HG03064 (cell line): Measurements from ENCODE around the gene S100PBP.

Source experiments
- ATAC-seq: cut with Tn5 transposase; IDR thresholded peaks from one replicate; pipeline ENCODE4 v1.9.1; 2021; ENCODE audit warnings: low read depth; ENCODE audit not compliant: unreplicated experiment

Gene S100PBP

GRCh38 chr1:32884726-32885125 is 67.3 kb downstream of the S100PBP start:
- no peak for ATAC-seq

DNA sequence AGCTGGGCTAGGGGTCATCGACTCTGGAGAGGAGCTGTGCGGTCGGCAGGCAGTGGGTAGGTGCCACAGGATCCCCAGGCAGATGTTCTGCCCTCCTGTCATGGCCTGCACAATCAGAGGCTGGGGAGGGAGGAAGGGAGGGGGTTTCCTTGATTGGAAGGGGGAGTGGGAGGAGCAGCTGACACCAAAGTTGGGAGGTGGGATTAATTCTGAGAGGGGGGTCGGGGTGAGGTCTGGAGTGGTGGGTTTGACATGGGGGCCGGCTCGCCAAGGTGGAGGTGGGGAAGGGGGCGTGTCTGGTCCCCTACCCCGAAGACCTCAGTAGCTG is 68.2 kb downstream of the S100PBP start:
- no peak for ATAC-seq

DNA sequence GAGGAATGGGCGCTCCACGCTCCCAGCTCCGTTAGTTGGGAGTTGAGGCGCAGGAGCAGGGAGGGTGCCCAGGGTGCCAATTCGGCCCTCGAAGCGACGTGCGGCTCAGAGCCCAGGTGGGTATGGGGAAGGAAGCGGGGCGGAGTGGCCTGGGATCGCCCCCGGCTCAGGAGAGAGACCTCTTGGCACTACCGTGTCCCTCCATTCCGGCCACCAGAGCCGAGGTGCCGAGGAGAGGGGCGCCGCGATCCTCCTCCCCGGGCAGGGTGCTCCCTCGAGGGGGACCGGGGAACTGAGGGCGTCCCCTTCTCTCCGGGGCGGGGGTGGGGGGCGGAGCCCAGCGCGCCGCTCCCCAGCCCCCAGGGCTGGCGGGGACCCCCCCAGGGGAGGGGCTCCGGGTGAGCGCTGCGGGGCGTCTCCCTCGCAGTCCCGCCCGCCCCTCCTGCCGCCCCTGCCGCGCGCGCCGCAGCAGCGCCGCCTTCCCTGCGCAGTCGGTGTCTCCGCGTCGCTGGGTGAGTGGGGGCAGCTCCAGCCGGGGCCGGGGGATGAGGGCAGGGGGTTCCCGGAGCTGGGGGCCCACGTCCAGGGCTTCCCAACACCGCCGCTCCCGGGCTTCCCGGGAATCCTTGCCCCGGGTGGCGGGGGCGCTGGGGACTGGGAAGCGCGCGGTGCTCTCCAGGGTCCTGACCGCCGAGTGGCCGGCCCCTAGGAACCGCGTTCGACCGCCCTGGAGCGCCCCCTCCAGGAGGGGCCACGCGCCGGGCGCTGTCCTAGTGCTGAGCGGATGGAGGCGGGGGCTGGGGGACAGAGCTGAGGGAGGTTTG is 68.8 kb downstream of the S100PBP start, which contains the start of gene HPCA:
Gene HPCA (plus strand): TSS at position 488 of the 824 bp plus-strand sequence. CDS start 2,408 bp downstream, outside the sequence.
- ATAC-seq = no peak

- ATAC-seq = no peak
These were observed 69.5 kb downstream of the S100PBP start for GRCh38 chr1:32886828-32887414.

- ATAC-seq = no peak
These were observed 70.2 kb downstream of the S100PBP start for GRCh38 chr1:32887623-32888022.

DNA sequence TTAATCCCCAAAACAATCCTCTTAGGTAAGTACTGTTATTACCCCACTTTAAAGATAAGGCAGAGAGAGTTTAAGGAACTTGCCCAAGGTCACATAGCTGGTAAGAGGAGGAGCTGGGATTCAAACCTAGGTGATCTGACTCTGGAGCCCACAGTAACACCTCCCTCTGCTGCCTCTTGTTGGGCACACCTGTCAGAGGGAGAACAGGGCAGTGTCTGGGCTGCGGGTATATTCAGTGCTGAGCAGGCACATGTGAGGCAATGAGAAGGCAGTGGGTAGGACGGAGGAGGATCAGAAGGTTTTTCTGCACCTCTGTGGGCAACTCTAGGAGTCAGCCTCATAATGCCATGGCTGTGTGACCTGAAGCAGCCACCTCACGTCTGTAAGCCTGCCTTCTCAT is 70.7 kb downstream of the S100PBP start:
- no peak for ATAC-seq

- no peak for ATAC-seq
These were observed 71.4 kb downstream of the S100PBP start for GRCh38 chr1:32888677-32889420.

DNA sequence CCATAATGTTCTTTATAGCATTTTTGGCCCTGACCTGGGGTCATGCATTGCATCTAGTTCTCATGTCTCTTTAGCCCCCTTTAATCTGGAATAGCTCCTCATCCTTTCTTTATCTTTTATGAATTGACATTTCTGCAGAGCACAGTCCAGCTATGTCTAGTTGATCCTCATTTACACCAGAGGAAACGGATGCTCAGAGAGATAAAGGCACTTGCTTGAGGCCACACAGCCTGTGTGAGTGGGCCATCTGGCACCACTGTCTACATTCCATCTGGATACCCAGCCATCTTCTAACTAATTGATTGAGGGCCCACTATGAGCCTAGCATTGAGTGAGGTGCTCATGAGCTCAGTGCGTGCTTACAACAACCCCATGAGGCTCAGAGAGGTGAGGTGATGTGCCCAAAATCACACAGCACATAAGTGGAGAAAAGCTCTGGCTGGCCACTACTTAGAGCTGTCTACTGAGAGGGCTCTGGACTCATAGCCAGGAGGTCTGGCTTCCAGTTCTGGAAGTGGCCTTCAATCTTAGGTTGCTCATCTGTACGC is 72.4 kb downstream of the S100PBP start:
- ATAC-seq = no peak

- ATAC-seq = no peak
These were observed 73.2 kb downstream of the S100PBP start for GRCh38 chr1:32890516-32891240.

- ATAC-seq = no peak
These were observed 73.8 kb downstream of the S100PBP start for GRCh38 chr1:32891241-32891570.

DNA sequence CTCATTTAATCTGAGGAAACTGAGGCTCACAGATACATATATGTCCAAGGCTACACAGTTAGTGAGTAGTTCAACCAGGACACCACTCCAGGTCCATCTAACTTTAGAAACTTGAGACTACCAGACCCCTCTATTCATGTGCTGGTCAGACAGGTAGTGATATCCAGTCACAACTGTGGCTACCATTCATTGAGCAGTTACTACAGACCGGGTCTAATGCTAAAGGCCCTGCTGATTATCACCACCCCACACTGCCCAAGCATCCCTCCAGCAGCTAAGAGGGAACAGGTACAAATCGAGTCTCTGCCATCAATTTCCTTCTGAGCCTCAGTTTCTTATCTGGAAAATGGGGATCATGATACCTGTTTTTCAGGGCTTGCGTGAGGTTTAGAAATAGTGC is 74.2 kb downstream of the S100PBP start:
- ATAC-seq = no peak

GRCh38 chr1:32892368-32893197 is 75.1 kb downstream of the S100PBP start:
- no peak for ATAC-seq

- no peak for ATAC-seq
These were observed 76.0 kb downstream of the S100PBP start for GRCh38 chr1:32893198-32894018.

DNA sequence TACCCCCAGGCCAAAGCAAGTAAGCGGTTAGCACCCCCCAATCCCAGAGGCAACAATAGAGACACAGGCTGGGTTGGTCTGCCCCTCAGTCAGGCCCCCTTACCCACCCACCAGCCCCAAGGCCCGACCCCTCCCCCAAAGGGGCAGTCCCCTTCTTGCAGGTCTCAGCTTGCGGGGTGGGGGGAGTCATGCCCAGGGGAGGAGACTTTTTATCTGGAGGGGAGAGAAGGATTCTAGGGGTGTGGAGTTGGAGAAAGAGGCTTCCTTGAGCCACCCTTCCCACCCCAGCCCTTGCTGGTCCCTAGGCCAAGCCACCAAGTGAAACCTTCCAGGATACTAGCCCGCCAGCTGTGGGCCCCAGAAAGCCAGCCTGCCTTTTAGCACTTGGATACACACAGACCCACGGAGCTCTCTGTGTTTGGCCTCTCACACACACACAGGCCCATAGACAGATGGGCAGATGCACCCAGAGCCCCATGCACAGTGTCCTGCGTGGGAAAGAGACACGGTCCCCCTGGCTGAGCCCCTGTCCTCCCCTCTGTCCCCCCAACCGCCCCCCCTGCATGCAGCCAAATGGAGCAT is 76.7 kb downstream of the S100PBP start:
- no peak for ATAC-seq

DNA sequence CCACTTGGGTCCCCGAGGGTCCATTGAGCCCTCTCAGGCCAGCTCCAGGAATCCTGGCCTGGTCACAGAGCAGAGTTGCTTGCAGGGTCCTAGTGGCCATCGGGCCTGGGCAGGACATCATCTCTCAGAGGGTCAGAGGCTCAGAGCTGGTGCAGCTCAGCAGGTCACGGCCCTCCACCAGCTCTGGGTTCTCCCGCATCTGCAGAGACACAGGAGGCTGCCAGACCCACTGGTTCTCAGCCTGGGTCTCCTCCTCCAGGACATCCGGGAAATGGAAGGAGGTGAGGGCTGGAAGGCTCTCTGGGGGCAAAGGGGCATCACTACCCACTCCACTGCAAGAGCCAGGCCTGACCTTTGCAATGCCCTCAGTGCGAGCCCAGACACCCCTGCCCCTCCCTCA is 77.2 kb downstream of the S100PBP start:
- no peak for ATAC-seq

- no peak for ATAC-seq
These were observed 78.1 kb downstream of the S100PBP start for GRCh38 chr1:32895325-32896215.

GRCh38 chr1:32896451-32896850 is 79.0 kb downstream of the S100PBP start:
- ATAC-seq = no peak
